AG04449 (cell line): ENCODE results near the gene TUBB4B.
A peak's percentile ranks its signal among the peaks of the same experiment; 100 is the strongest.

Experiments used
- CTCF ChIA-PET: fragments of 350-600 bp; formaldehyde crosslinking; extraction: SDS; loops from one replicate; lab custom pipeline; 2021; ENCODE audit warnings: antibody characterized with exemption; lab: Yijun Ruan, JAX
- POLR2A ChIA-PET: fragments of 400-600, 350-600 bp; formaldehyde crosslinking; extraction: SDS; loops from one replicate; lab custom pipeline; 2020; ENCODE audit warnings: antibody characterized with exemption, inconsistent platforms; lab: Yijun Ruan, JAX
- DNase-seq: peaks from one replicate; pipeline ENCODE4 v3.0.0-alpha.2; 2010; ENCODE audit warnings: low read depth, low spot score
- H3K4me3 ChIP-seq: 2 replicates; pipeline ENCODE4 v1.5.1; 2011; ENCODE audit warnings: low read depth, mild to moderate bottlenecking, control low read depth, low read length
- TF ChIP-seq, protein P1 (sequence below): IDR thresholded peaks from one replicate; pipeline ENCODE4 v1.5.1; 2011; ENCODE audit warnings: mild to moderate bottlenecking, moderate library complexity, low read length, control low read depth, inconsistent platforms; ENCODE audit not compliant: insufficient read depth; ENCODE audit errors: missing control alignments

TUBB4B gene

DNA sequence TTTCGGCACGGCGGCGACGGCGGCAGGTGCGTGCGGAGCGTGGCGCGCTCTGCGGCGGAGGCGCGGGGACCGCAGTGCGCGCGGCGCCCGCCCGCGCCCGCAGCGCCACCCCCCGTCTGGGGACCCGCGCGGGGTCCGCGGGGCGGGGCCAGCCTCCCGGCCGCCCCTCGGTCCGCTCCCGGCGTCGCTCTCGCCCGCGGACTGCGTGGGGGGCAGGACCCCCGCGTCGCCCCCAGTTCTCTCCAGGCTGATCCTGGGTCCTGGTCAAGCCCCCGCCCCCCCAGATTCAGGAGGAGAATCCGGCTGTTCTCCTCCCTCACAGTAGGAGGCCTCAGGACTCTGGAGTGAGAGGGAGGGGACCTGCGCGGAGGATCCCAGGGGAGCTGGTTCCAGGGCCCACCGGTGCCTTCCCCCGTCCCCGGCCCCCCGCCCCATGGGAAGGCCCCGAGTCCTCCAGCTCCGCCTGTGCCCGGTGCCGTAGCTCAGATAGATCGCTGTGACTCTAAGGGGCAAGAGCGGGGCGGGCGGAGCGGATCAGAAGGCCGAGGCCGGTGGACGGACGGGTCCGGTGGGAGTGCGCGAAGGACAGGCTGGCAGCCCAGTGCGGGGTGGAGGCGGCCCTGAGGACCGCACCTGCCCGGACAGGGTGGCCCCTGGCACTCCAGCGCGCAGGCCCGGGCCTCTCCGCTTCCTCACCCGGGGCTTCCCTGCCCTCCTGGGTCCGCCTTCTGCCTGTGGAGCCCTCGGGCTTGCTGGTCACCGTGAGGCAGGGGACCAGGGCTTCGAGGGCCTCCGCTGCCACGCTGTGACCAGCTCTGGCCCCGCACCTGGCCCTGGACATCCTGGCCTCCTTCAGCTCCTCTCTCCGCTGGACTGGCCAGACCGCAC, 18.7 kb upstream of the TUBB4B start, which contains the start of gene RNF208:
TSS of gene RNF208 (minus strand) at position 51 of the 888 bp plus-strand sequence. CDS start 1,028 bp downstream, outside the sequence.
- DNase-seq, result no peak
- POLR2A ChIA-PET, result interaction anchor here (0.6 to 3.1 kb wide), 10 partner anchors 9 to 107 kb away, joined by 3 to 19 read pairs (median 5); partner anchors contain the start of genes DPP7, NDOR1, TMEM203 and TUBB4B
- CTCF ChIA-PET, result interaction anchor here (0.7 to 6.6 kb wide), 10 partner anchors 15 to 175 kb away, joined by 3 to 139 read pairs (median 4); partner anchors contain the start of genes ANAPC2, NPDC1, SAPCD2 and SSNA1
- H3K4me3 ChIP-seq, result peak within 1 kb of the TSS; percentile 55
- TF ChIP-seq, protein P1, sequence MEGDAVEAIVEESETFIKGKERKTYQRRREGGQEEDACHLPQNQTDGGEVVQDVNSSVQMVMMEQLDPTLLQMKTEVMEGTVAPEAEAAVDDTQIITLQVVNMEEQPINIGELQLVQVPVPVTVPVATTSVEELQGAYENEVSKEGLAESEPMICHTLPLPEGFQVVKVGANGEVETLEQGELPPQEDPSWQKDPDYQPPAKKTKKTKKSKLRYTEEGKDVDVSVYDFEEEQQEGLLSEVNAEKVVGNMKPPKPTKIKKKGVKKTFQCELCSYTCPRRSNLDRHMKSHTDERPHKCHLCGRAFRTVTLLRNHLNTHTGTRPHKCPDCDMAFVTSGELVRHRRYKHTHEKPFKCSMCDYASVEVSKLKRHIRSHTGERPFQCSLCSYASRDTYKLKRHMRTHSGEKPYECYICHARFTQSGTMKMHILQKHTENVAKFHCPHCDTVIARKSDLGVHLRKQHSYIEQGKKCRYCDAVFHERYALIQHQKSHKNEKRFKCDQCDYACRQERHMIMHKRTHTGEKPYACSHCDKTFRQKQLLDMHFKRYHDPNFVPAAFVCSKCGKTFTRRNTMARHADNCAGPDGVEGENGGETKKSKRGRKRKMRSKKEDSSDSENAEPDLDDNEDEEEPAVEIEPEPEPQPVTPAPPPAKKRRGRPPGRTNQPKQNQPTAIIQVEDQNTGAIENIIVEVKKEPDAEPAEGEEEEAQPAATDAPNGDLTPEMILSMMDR, result peak; percentile 4

DNA sequence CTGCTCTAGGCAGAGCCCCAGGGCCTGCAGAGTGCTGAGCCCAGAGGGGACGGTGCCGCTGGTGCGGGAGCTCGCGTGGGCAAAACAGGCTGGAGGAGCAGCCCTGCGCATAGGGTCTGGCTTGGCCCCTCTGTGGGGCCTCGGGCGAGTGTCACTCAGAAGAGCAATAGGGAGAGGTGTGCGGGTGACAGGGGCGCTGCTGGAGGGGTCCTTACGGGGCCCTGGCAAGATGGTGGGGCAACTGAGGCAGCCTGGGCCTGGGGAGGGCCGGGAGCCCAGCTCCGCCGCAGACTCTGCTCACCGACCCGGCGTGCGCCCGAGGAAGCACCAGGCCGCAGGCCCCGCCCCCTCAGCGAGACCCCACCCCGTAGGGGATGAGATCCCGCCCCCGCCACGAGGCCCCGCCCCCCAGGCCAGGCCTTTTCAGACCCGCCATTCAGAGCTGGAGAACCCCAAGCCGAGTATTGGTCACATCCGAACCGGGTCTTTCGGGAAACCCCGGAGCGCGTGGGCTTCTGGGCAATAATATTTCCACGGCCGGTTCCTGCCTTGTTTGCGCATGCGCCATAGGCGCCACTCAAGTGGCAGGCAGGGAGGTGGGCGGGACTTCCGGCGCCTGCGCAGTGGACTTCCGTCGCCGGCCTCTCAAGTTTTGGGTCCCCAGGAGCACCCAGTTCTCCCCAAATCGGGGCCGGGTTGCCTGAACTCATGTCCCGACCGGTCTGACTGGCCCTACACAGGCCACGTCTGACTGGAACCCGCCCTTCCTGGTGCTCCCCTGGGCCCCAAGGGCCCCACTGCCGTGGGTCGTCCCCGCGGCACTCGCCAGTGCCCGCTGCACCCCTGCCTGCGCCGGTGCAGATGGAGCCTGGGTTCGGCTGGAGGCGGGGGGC, 17.8 kb upstream of the TUBB4B start:
- peak; percentile 80 for DNase-seq
- CTCF ChIA-PET, result interaction anchor here (1.0 to 6.6 kb wide), 9 partner anchors 13 to 176 kb away, joined by 3 to 139 read pairs (median 4); partner anchors contain the start of genes ANAPC2, NPDC1, SAPCD2 and SSNA1
- POLR2A ChIA-PET, result interaction anchor here (0.6 to 3.1 kb wide), 13 partner anchors 8 to 108 kb away, joined by 3 to 19 read pairs (median 3); partner anchors contain the start of genes DPP7, NDOR1, TMEM203 and TUBB4B
- TF ChIP-seq, protein P1, result no peak
- peak overlapping the region; percentile 87 for H3K4me3 ChIP-seq

- DNase-seq, result no peak
- TF ChIP-seq, protein P1, result no peak
- ChIA-PET POLR2A (no interaction called here), CTCF (interaction anchor here (0.7 to 6.6 kb wide), 7 partner anchors 9 to 198 kb away, joined by 3 to 139 read pairs (median 7); partner anchors contain the start of genes EXD3, NPDC1 and TUBB4B)
- H3K4me3 ChIP-seq, result peak within 1 kb of the TSS; percentile 87
These were observed 16.0 kb upstream of the TUBB4B start, which contains the start of gene CYSRT1 for GRCh38 chr9:137224830-137225694. CYSRT1 (plus strand) TSS chr9:137225174; CDS start chr9:137225622, 448 bp downstream.

DNA sequence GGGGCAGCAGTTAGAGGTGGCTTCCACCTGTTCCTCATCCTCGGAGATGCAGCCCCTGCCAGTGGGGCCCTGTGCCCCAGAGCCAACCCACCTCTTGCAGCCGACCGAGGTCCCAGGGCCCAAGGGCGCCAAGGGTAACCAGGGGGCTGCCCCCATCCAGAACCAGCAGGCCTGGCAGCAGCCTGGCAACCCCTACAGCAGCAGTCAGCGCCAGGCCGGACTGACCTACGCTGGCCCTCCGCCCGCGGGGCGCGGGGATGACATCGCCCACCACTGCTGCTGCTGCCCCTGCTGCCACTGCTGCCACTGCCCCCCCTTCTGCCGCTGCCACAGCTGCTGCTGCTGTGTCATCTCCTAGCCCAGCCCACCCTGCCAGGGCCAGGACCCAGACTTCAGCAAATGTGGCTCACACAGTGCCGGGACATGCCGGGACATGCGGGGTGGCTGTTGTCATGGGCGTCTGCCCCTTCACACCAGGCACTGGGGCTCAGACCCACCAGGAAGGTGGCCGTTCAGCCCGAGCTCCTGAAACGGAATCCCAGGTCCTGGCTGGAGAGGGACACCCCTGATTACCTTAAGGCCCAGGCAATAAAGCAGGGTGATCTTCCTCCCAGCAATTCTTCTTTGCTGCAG, 15.3 kb upstream of the TUBB4B start:
- no peak overlapping the region for H3K4me3 ChIP-seq
- TF ChIP-seq, protein P1, result no peak
- ChIA-PET CTCF (interaction anchor here (0.7 to 6.6 kb wide), 15 partner anchors 10 to 197 kb away, joined by 3 to 139 read pairs (median 5); partner anchors contain the start of genes EXD3, NPDC1, SAPCD2 and TUBB4B), POLR2A (interaction anchor here (2.5 kb wide), 1 partner anchor 15 kb away, joined by 14 read pairs; the partner anchor contains the start of gene TUBB4B)
- no peak for DNase-seq
